A172 (cell line): Measurements from ENCODE around the gene PPIL4. TPM values are rescaled to one million over a fixed set of nuclear protein-coding genes. Genes with fewer than 3 reads are reported as not detected.
"Not testable (repeated sequence)": the region's sequence is repeated elsewhere in the genome, so short reads cannot be mapped to it uniquely, and the experiment has no call there.

Experiments
- DNase-seq: peaks from one replicate; pipeline ENCODE4 v3.0.0-alpha.2; 2015; ENCODE audit warnings: low spot score
- total RNA-seq: library from RNA; depleted of rRNA; stranded (reverse); fragments of >200 nt; shearing (Covaris generic); gene quantifications from 2 replicates; pipeline ENCODE4 v1.2.3, GENCODE V29; 2014

Gene PPIL4
- total RNA-seq, 1 experiment from 2014 or later, result 35.2 TPM

- no peak for DNase-seq
Measured at GRCh38 chr6:149483849-149484655, 61.8 kb downstream of the PPIL4 start.

GRCh38 chr6:149483334-149483725 is 62.5 kb downstream of the PPIL4 start:
- no peak for DNase-seq

GRCh38 chr6:149482545-149483333 is 63.1 kb downstream of the PPIL4 start:
- no peak for DNase-seq

- no peak for DNase-seq
Measured at GRCh38 chr6:149480502-149481280, 65.2 kb downstream of the PPIL4 start.

- DNase-seq, result no peak
Measured at GRCh38 chr6:149478631-149479314, 67.1 kb downstream of the PPIL4 start.

- DNase-seq, result no peak
Measured at GRCh38 chr6:149477544-149477943, 68.3 kb downstream of the PPIL4 start.

- no peak for DNase-seq
Measured at GRCh38 chr6:149476789-149477455, 68.9 kb downstream of the PPIL4 start.

- DNase-seq, result no peak
Measured at GRCh38 chr6:149474108-149474935, 71.5 kb downstream of the PPIL4 start.

GRCh38 chr6:149473080-149474052 is 72.5 kb downstream of the PPIL4 start:
- peak; percentile 73 for DNase-seq

GRCh38 chr6:149472241-149472640 is 73.6 kb downstream of the PPIL4 start:
- DNase-seq, result no peak

- DNase-seq, result no peak
Measured at GRCh38 chr6:149471801-149472200, 74.0 kb downstream of the PPIL4 start.

- DNase-seq, result no peak
Measured at GRCh38 chr6:149470948-149471347, 74.9 kb downstream of the PPIL4 start.

- no peak for DNase-seq
Measured at GRCh38 chr6:149468179-149468578, 77.7 kb downstream of the PPIL4 start.

GRCh38 chr6:149467265-149467664 is 78.6 kb downstream of the PPIL4 start:
- DNase-seq, result no peak

GRCh38 chr6:149464411-149464810 is 81.4 kb downstream of the PPIL4 start:
- no peak for DNase-seq

GRCh38 chr6:149463781-149464180 is 82.1 kb downstream of the PPIL4 start:
- DNase-seq, result no peak

GRCh38 chr6:149462712-149463111 is 83.1 kb downstream of the PPIL4 start:
- not testable (repeated sequence) for DNase-seq

- DNase-seq, result no peak
Measured at GRCh38 chr6:149461670-149462069, 84.2 kb downstream of the PPIL4 start.

GRCh38 chr6:149460249-149460648 is 85.6 kb downstream of the PPIL4 start:
- not testable (repeated sequence) for DNase-seq
